ENCODE measurements around the gene PTPN9. TPM values are rescaled to one million over a fixed set of nuclear protein-coding genes. Genes with fewer than 3 reads are reported as not detected.

PTPN9 gene
- total and polyA plus RNA-seq, 2 of the 13 experiments (the other 11 are each of a cell fraction or from before 2014, with no cell fraction given), result 16.6 to 19.9 TPM

GRCh38 chr15:75452865-75453702 lies 126.0 kb downstream of the PTPN9 start (continued):
- TF ChIP-seq SP4 (CRISPR knock-in tag; IDR thresholded peaks at IDR 0.05) (no peak), GATAD2A (CRISPR knock-in tag; IDR thresholded peaks at IDR 0.05) (no peak), SMAD1 (CRISPR knock-in tag; IDR thresholded peaks at IDR 0.05; ENCODE audit: borderline replicate concordance, low read depth) (no peak), PRPF4 (IDR thresholded peaks at IDR 0.05; ENCODE audit: low read depth, low read length, poor library complexity, severe bottlenecking) (no peak), MATR3 (CRISPR knock-in tag; IDR thresholded peaks at IDR 0.05) (no peak), FOXP1 (IDR thresholded peaks at IDR 0.05) (no peak), FOXP1 (CRISPR knock-in tag; IDR thresholded peaks at IDR 0.05) (no peak), ZNF20 (CRISPR knock-in tag; IDR thresholded peaks at IDR 0.05) (no peak), HNF4A (CRISPR knock-in tag; IDR thresholded peaks at IDR 0.05) (no peak), ZNF761 (CRISPR knock-in tag; conservative IDR thresholded peaks at IDR 0.05) (peak; percentile 11; the same call in 1 of the 2 replicates), ZBTB7A (CRISPR knock-in tag; IDR thresholded peaks at IDR 0.05) (no peak), ZNF431 (CRISPR knock-in tag; IDR thresholded peaks at IDR 0.05; ENCODE audit: borderline replicate concordance, low read depth) (0 out of 2 replicates have a peak, but pooled peaks have one; percentile 10), TRAFD1 (CRISPR knock-in tag; IDR thresholded peaks at IDR 0.05; ENCODE audit: borderline replicate concordance) (no peak), ZNF674 (CRISPR knock-in tag; IDR thresholded peaks at IDR 0.05; ENCODE audit: low read depth) (no peak), TFE3 (CRISPR knock-in tag; IDR thresholded peaks at IDR 0.05) (no peak), ZNF276 (CRISPR knock-in tag; IDR thresholded peaks at IDR 0.05; ENCODE audit: low read depth) (no peak), SNAI1 (CRISPR knock-in tag; IDR thresholded peaks at IDR 0.05; ENCODE audit: borderline replicate concordance) (no peak), ZBTB49 (CRISPR knock-in tag; IDR thresholded peaks at IDR 0.05; ENCODE audit: borderline replicate concordance) (no peak), RBFOX2 (IDR thresholded peaks at IDR 0.05; ENCODE audit: low read depth, low read length) (no peak), HBP1 (CRISPR knock-in tag; IDR thresholded peaks at IDR 0.05; ENCODE audit: low read depth) (no peak), DR1 (CRISPR knock-in tag; IDR thresholded peaks at IDR 0.05) (no peak), HNRNPUL1 (IDR thresholded peaks at IDR 0.05; ENCODE audit: low read depth, low read length) (no peak)

Data from HepG2 (cell line).